NCI-H460 (cell line): ENCODE data around the gene RRAGB. TPM values are rescaled to one million over a fixed set of nuclear protein-coding genes. Genes with fewer than 3 reads are reported as not detected.
"Not testable (repeated sequence)": the region's sequence is repeated elsewhere in the genome, so short reads cannot be mapped to it uniquely, and the experiment has no call there.

Experiments
- DNase-seq: peaks from one replicate; pipeline ENCODE4 v3.0.0-alpha.2; 2016; ENCODE audit warnings: low read depth; ENCODE audit errors: extremely low read depth
- polyA plus RNA-seq: library from polyadenylated mRNA; depleted of rRNA; stranded (reverse); fragments of >200 nt; gene quantifications from 2 replicates; pipeline ENCODE4 v1.2.3, GENCODE V29; 2014; cell fraction: nucleus; rRNA removed
- total RNA-seq: library from RNA; depleted of rRNA; stranded (reverse); fragments of >200 nt; shearing (Covaris generic); gene quantifications from 2 replicates; pipeline ENCODE4 v1.2.3, GENCODE V29; 2014; rRNA removed

The RRAGB gene, protein sequence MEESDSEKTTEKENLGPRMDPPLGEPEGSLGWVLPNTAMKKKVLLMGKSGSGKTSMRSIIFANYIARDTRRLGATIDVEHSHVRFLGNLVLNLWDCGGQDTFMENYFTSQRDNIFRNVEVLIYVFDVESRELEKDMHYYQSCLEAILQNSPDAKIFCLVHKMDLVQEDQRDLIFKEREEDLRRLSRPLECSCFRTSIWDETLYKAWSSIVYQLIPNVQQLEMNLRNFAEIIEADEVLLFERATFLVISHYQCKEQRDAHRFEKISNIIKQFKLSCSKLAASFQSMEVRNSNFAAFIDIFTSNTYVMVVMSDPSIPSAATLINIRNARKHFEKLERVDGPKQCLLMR
- total RNA-seq: 8.9 and 9.8 TPM in 2 replicates
- polyA plus RNA-seq: 7.7 and 50.8 TPM in 2 replicates

DNA sequence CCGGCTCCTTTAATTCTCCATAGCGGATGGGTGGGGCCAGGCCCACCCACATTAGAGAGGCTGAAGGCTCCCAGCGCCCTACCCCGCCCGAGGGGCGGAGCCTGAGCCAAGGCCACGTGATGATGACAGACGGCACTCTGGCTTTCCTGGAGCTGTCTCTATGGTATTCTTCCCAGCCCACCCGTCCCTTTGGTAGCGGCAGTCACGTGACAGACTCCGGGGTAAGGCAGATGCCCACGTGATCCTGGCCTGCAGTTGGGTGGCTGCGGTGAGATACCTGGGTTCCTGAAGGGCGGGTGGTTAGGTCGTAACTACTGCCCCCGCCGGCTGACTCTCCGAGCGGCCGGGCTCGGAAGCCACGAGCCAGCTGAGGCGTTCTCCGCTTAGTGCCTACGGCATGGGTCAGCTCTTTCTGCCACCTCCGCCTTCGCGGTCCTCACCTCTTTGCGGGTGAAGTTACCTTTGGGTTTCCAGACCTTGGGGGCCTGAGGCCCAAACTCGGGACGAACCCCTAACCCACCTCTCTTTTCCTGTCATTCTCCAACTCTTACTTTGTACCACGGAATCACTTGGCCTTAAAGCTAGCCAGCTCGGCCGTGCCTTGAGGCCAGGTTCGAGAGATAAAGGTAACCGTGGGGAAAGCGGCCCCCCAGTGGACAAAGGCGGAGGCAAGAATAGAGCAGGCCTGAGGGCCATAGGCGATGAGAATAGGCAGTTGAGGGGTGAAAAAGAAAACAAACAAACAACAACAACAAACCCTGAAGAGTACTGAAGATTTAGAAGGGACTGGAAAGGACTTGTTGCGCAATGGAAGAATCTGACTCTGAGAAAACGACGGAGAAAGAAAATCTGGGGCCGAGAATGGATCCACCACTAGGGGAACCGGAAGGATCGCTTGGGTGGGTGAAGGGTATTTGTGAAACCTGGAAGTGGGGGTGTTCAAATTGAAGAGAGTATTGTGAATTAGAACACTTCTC lies at the start of gene RRAGB:
Gene RRAGB, plus strand, starts transcription at position 229 of the 977 bp plus-strand sequence. Its CDS starts 579 bp downstream, at position 808.
- peak; percentile 94 for DNase-seq

DNA sequence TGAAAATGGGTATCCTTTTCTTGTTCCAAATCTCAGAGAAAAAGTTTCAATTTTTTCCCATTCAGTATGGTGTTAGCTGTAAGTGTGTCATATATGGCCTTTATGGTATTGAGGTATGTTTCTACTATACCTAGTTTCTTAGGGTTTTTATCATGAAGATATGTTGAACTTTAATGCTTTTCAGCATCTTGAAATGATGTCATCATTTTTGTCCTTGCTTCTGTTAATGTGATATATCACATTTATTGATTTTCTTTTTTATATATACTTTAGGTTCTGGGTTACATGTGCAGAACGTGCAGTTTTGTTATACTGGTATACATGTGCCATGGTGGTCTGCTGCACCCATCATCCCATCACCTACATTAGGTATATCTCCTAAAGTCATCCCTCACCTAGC lies 49.5 kb upstream of the RRAGB start:
- DNase-seq: no peak

DNA sequence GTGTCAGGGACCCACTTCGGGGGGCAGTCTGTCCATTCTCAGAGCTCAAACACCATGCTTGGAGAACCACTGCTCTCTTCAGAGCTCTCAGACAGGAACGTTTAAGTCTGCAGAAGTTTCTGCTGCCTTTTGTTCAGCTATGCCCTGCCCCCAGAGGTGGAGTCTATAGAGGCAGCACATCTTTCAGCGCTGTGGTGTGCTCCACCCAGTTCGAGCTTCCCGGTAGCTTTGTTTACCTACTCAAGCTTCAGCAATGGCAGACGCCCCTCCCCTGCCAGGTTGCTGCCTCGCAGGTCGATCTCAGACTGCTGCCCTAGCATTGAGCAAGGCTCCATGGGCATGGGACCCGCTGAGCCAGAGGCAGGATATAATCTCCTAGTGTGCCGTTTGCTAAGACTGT lies 29.0 kb upstream of the RRAGB start:
- DNase-seq: not testable (repeated sequence)

DNA sequence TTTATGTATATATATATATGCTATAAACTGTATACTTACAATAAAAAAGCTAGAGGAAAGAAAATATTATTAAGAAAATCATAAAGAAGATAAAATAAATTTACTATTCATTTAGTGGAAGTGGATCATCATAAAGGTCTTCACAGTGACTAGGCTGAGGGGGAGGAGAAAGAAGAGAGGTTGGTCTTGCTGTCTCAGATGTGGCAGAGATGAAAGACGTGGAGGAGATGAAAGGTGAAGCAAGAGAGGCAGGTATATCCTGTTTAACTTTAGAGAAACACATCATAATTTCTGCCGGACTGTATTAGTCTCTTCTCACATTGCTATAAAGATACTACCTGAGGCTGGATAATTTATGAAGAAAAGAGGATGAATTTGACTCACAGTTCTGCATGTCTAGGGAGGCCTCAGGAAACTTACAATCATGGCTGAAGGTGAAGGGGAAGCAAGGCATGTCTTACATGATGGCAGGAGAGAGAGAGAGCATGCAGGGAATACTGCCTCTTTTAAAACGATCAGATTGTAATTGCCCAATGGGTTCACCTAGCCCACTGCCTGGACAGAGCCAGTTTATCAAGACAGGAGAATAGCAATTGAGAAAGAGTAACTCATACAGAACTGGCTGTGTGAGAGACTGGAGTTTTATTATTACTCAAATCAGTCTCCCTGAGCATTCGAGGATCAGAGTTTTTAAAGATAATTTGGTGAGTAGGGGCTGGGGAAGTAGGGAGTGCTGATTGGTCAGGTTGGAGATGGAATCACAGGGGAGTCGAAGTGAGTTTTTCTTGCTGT lies 22.1 kb upstream of the RRAGB start:
- DNase-seq: no peak

DNA sequence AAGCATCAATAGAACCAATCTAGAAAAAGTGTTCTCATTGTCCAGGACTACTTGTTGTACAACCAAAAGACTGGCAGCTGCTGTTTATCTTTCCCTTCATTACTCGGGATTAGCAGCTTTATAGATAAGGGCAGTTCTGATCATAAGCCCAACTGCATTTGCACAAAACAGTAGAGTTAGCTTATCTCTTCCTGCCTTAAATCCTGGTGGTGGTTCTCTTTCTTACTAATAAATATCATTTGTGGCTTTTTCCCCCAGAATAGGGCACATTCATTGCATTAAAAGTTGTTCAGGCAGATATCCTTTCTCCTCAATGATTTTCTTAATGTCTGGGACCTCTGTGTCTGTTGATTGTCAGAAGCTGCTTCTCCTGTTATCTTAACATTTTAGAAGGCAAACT lies 20.2 kb upstream of the RRAGB start:
- no peak for DNase-seq

DNA sequence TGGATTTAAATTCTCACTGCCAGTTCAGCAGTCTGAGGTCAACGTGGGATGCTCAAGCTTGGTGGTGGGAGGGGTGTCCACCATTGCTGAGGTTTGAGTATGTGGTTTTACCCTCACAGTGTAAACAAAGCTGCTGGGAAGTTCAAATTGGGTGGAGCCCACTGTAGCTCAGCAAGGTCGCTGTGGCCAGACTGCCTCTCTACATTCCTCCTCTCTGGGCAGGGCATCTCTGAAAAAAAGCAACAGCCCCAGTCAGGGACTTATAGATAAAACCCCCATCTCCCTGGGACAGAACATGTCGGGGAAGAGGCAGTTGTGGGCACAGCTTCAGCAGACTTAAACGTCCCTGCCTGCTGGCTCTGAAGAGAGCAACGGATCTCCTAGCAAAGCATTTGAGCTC lies 14.9 kb upstream of the RRAGB start:
- DNase-seq: no peak

DNA sequence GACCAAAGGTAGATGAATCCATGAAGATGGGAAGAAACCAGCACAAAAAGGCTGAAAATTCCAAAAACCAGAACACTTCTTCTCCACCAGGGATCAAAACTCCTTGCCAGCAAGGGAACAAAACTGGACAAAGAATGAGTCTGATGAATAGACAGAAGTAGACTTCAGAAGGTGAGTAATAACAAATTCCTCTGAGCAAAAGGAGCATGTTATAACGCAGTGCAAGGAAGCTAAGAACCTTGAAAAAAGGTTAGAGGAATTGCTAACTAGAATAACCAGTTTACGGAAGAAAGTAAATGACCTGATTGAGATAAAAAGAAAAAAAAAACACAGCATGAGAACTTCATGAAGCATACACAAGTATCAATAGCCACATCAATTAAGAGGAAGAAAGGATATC lies 14.1 kb upstream of the RRAGB start:
- not testable (repeated sequence) for DNase-seq

DNA sequence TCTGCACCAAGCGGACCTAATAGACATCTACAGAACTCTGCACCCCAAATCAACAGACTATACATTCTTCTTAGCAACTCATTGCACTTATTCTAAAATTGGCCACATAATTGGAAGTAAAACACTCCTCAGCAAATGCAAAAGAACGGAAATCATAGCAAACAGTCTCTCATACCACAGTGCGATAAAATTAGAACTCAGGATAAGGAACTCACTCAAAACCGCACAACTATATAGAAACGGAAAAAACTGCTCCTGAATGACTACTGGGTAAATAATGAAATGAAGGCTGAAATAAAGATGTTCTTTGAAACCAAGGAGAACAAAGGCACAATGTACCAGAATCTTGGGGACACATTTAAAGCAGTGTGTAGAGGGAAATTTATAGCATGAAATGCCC lies 12.5 kb upstream of the RRAGB start:
- not testable (repeated sequence) for DNase-seq

DNA sequence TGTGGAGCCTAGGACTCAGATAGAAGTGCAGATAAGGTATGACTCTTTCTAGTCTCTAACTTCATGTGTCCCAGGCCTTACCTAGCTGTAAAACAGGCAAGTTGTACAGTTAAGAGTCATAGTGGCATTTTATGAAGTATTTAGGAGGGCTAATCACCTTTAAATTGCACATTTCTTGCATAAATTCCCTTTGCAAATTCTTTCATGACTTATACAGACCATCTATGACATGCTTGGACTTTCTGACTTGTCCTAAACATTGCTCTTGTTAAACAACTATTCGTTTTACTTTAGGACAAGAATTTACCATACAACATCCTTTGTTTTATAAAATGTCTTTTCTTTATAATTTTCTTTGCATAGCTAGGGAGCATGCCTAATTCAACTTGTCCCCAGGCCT lies 7.8 kb upstream of the RRAGB start:
- no peak for DNase-seq

DNA sequence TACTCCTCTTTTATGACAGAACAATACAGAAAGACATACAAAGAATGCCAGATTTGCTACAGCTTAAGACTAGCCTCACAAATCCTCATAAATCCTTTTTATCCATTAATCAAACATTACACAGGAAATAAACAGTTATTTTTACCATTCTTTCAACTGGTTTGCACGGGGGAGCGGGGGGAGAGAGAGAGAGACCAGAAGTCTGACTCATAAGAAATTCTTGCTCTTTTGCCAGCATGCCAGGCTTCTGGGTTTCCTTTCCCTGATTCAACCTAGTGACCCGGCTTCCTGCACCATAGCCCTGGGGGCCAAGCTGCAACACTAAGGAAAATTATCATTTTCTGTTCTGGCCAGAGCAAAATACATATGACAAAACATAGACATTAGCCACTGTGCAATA lies 6.8 kb upstream of the RRAGB start:
- DNase-seq: no peak

DNA sequence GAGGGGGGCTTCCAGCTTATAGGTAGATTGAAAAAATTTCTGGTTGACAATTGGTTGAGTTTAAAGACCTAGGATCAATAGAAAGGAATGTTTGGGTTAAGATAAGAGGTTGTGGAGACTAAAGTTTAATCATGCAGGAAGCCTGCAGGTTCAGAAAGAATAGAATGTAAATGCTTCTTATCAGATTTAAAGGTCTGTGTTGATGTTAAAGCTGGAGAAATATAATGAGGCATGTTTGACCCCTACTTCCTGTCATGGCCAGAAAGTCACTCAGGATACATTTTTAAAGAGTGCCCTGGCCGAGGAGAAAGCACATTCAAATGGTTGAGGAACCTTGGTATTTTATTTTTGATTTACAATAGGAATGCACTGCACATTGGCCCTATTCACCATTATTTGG lies 3.9 kb upstream of the RRAGB start:
- DNase-seq: no peak

DNA sequence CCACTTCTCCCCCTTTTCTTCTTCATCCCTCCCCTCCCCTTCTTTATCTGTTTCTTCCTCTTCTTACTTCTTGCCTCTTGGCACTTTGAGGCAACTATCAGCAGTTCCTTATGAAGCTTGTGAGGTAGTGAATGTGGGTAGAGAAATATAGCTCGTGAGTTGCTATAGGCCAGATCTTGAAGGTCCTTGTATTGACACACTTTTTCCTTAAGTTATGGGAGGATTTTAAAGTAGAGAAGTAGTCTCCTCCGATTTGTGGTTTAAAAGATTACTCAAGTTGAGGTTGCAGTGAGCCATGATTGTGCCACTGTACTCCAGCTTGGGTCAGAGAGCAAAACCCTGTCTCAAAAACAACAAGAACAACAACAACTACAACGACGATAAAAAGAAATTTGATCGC lies 3.4 kb upstream of the RRAGB start:
- no peak for DNase-seq

DNA sequence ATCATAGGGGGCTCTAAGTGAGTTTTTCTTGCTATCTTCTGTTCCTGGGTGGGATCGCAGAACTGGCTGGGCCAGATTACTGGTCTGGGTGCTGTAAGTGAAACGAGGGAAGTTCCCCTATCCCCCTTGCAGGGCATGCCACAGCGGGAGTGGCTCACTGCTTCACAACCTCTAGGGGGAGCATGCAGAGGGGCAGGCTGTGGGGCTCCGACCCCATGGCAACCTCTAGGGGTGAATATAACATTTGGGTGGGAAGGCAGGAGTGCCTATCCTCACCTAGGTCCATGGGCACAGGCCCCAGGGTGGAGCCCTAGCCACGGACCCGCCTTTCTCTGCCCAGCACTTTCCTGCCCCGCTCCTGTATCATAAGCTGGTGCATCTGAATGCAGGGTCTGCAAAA lies 1.7 kb upstream of the RRAGB start:
- DNase-seq: no peak

DNA sequence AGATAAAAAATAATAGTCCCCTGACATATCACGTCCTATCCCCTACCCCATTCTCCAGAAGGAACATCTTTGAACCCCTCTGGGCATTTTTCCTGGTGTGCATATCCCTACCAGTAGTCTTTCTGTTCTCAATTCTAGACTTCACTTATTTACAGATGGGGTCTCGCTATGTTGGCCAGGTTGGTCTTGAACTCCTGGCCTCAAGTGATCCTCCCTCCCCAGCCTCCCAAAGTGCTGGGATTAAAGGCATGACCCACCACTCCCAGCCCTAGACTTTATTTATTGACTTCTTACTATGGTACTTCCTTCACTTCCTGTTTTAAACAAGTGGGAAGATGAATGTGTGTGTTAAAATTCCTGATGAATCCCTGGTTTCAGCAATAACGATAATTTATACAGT lies 612 bp upstream of the RRAGB start:
- no peak for DNase-seq

DNA sequence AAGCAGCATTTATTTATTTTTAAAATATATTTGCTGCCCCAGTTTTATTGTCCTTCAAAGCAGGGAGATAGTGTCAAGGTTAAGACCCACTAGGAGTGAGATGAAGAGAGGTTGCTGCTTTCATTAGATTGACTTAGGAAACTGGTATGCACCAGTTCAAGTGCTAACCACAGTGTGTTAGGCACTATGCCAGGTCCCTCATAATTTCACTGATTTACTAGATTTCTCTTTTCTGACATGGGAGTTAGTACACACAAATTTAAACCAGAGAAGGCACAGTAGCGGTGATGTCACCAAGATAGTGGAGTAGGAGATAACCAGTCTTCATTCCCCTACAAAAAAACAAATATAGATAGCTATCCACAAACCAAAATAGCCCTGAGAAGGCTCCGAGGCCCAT lies 14.3 kb downstream of the RRAGB start:
- no peak for DNase-seq

DNA sequence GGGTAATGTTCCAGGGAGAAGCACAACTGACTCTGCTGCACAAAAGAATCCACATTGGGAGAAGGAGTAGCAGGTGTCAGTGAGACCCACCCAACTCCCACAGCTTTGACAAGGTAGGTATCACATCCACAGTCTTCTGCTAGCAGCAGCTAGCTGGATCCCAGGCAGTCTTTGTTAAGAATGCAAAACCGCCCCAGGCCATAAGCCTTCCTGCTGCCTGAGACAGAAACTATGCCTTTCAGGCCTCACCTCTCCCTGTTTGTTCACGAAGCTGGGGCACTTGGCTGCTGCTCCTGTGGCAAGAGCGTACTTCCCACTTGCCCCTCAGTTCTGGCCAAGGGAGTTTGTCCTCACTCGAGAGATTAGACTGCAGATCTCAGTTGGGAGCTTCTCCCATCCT lies 21.4 kb downstream of the RRAGB start:
- DNase-seq: no peak

DNA sequence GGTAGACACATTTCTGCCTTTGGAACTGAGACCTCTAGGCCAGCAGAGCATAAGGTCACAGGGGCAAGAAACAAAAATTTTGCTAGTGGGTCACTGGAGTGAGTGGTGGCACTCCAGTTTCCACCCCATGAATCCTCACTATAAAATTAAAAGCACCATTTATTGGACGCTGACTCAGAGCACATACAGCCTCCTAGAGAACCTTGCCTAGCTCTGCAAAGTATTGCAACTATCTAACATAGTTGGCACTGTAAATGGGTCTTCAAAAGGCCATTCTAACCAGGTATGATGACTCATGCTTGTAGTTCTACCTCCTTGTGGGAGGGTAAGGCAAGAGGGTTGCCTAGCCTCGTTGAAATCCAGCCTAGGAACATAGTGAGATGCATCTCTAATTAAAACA lies 25.1 kb downstream of the RRAGB start:
- no peak for DNase-seq

DNA sequence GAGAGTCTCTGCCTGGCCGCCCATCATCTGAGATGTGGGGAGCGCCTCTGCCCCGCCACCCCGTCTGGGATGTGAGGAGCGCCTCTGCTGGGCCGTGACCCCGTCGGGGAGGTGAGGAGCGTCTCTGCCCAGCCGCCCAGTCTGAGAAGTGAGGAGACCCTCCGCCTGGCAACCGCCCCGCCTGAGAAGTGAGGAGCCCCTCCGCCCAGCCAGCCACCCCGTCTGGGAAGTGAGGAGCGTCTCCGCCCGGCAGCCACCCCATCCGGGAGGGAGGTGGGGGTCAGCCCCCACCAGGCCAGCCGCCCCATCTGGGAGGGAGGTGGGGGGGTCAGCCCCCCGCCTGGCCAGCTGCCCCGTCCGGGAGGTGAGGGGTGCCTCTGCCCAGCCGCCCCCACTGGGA lies 30.9 kb downstream of the RRAGB start:
- not testable (repeated sequence) for DNase-seq

DNA sequence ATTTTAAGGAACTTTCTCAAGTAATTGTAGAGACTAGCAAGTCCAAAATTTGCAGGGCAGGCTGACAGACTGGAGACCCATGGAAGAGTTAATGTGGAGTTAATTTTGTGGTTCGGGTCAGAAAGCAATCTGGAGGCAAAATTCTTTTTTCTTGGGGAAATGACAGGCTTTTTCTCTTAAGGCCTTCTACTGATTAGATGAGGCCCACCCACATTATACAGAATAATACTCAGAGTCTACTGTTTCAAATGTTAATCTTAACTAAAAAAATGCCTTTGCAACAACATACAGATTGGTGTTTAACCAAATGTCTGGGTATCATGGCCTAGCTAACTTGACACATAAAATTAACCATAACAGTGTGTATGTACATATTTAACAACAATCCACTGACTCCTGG lies 32.7 kb downstream of the RRAGB start:
- DNase-seq: no peak

DNA sequence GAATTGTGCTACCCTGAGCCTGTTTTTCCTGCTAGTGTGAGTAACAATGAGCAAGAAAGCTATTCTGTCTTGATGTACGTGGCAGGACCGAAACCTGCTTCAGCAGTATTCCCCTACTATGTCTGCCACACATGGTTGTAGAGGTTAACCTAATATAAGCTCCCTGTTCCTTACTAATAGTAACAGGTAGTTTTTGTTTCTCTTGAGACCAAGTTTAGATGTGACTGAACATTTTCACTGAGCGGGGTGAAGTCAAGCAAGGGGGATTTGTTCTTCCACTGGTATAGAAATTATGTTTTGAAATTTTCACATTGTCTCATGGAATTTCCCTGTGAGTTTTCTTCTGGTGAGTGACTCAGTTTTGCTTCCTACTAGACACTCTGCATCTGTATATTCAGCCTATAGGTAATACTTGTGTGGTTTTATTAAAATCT lies 37.3 kb downstream of the RRAGB start:
- no peak for DNase-seq

DNA sequence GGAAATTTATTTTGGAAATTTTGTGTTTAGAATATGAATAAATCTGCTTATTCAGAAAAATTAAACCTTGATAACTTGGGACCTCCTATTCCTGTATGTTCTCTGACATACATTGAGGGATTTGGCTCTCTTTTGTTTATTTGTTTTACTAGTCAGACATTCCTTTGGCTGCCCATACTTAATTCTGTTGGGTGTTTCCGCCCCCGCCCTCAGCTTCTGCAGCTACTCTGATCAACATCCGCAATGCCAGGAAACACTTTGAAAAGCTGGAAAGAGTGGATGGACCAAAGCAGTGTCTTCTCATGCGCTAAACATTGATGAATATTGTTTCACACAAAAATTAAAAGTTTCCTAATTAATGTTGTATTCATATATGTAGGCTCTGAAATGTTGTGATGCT lies 40.5 kb downstream of the RRAGB start:
- no peak for DNase-seq
